A673 (cell line): ENCODE results near the gene CARD11. TPM values are rescaled to one million over a fixed set of nuclear protein-coding genes. Genes with fewer than 3 reads are reported as not detected.

Experiments used
- BruUV-seq: library from RNA; stranded (reverse); fragments of 400-500 nt; replicated peaks from 2 replicates; lab custom pipeline; 2021; lab: Mats Ljungman, UMichigan
- CTCF ChIA-PET: fragments of 300-600 bp; sonication (Branson Sonifier 250); formaldehyde crosslinking; loops from one replicate; lab custom pipeline; 2022; ENCODE audit warnings: antibody characterized with exemption; lab: Charles Lee
- POLR2A ChIA-PET: fragments of 300-600 bp; sonication (Branson Sonifier 250); formaldehyde crosslinking; loops from one replicate; lab custom pipeline; 2022; ENCODE audit warnings: antibody characterized with exemption; ENCODE audit not compliant: low non-redundant PET; lab: Charles Lee
- DNase-seq: peaks from one replicate; pipeline ENCODE4 v3.0.0-alpha.2; 2015; ENCODE audit warnings: low spot score
- H3K27ac ChIP-seq: fragments of 200-600 bp; sonication (generic); 2 replicates; pipeline ENCODE4 v1.5.1; 2016; ENCODE audit warnings: mixed run types, low read depth, mild to moderate bottlenecking, mixed read lengths, antibody characterized with exemption, low read length; ENCODE audit not compliant: poor library complexity, severe bottlenecking
- H3K27me3 ChIP-seq: fragments of 200-600 bp; sonication (generic); replicated peaks from 2 replicates; pipeline ENCODE4 v1.6.1; 2017; ENCODE audit warnings: mixed run types, low read depth, mild to moderate bottlenecking, mixed read lengths, antibody characterized with exemption, low read length; ENCODE audit not compliant: insufficient read depth, poor library complexity
- H3K36me3 ChIP-seq: fragments of 200-600 bp; sonication (generic); 2 replicates; pipeline ENCODE4 v1.6.1; 2016; ENCODE audit warnings: mixed run types, mild to moderate bottlenecking, mixed read lengths, antibody characterized with exemption, low read length; ENCODE audit not compliant: insufficient read depth, poor library complexity, severe bottlenecking
- H3K4me1 ChIP-seq: fragments of 200-600 bp; sonication (generic); 2 replicates; pipeline ENCODE4 v1.6.1; 2017; ENCODE audit warnings: mixed run types, mild to moderate bottlenecking, mixed read lengths, antibody characterized with exemption, low read length; ENCODE audit not compliant: insufficient read depth, poor library complexity, severe bottlenecking
- H3K4me3 ChIP-seq: fragments of 200-600 bp; sonication (generic); 2 replicates; pipeline ENCODE4 v1.5.1; 2016; ENCODE audit warnings: low read depth, mixed run types, mild to moderate bottlenecking, mixed read lengths, low read length; ENCODE audit not compliant: poor library complexity, severe bottlenecking
- H3K9me3 ChIP-seq: fragments of 200-600 bp; sonication (generic); 2 replicates; pipeline ENCODE4 v1.6.1; 2016; ENCODE audit warnings: mixed run types, low read depth, mild to moderate bottlenecking, mixed read lengths, antibody characterized with exemption, low read length; ENCODE audit not compliant: poor library complexity, severe bottlenecking
- CTCF ChIP-seq: fragments of 300-800, 200-600 bp; sonication (generic); conservative IDR thresholded peaks from 2 replicates; pipeline ENCODE4 v1.5.1; 2017; ENCODE audit warnings: low read depth, mild to moderate bottlenecking, antibody characterized with exemption, low read length, moderate library complexity, mixed read lengths
- EZH2 ChIP-seq: fragments of 200-600 bp; sonication (generic); IDR thresholded peaks from 2 replicates; pipeline ENCODE4 v1.6.1; 2017; ENCODE audit warnings: borderline replicate concordance, low read depth, mild to moderate bottlenecking, mixed read lengths, antibody characterized with exemption, low read length; ENCODE audit not compliant: poor library complexity, severe bottlenecking
- intact Hi-C: fragments of 100-400 bp; cut with micrococcal nuclease; formaldehyde crosslinking; loops from one replicate; pipeline ENCODE4 v1.10.0; 2022; ENCODE audit not compliant: unreplicated experiment
- total RNA-seq: library from RNA; stranded (reverse); gene quantifications from 2 replicates; pipeline ENCODE4 v1.2.3, GENCODE V29; 2021

The CARD11 gene
- total RNA-seq, 1 experiment from 2014 or later = 1.8 TPM

GRCh38 chr7:2939193-2939885, 104.3 kb downstream of the CARD11 start:
- Histone ChIP-seq H3K36me3 (no peaks in the 10 kb centered on the region), H3K9me3 (no peaks in the 10 kb centered on the region), H3K27ac (no peak overlapping the region), H3K4me1 (peaks cover 9% of the 10 kb centered on the region), H3K4me3 (no peak overlapping the region), H3K27me3 (peaks cover 38% of the 10 kb centered on the region)
- DNase-seq = no peak
- intact Hi-C loops = no loop called here
- CTCF ChIA-PET = no interaction called here
- POLR2A ChIA-PET = no interaction called here
- TF ChIP-seq EZH2 (no peak), CTCF (no peak)
- BruUV-seq = no TSS peak

GRCh38 chr7:2938514-2939192, 105.0 kb downstream of the CARD11 start:
- TF ChIP-seq CTCF (no peak), EZH2 (no peak)
- peaks cover 38% of the 10 kb centered on the region for H3K27me3 ChIP-seq
- DNase-seq = peak; percentile 52
- H3K9me3 ChIP-seq = no peaks in the 10 kb centered on the region
- intact Hi-C loops = no loop called here
- no TSS peak for BruUV-seq
- ChIA-PET CTCF (no interaction called here), POLR2A (no interaction called here)
- no peak overlapping the region for H3K27ac ChIP-seq
- H3K36me3 ChIP-seq = no peaks in the 10 kb centered on the region
- H3K4me1 ChIP-seq = peaks cover 9% of the 10 kb centered on the region
- no peak overlapping the region for H3K4me3 ChIP-seq

DNA sequence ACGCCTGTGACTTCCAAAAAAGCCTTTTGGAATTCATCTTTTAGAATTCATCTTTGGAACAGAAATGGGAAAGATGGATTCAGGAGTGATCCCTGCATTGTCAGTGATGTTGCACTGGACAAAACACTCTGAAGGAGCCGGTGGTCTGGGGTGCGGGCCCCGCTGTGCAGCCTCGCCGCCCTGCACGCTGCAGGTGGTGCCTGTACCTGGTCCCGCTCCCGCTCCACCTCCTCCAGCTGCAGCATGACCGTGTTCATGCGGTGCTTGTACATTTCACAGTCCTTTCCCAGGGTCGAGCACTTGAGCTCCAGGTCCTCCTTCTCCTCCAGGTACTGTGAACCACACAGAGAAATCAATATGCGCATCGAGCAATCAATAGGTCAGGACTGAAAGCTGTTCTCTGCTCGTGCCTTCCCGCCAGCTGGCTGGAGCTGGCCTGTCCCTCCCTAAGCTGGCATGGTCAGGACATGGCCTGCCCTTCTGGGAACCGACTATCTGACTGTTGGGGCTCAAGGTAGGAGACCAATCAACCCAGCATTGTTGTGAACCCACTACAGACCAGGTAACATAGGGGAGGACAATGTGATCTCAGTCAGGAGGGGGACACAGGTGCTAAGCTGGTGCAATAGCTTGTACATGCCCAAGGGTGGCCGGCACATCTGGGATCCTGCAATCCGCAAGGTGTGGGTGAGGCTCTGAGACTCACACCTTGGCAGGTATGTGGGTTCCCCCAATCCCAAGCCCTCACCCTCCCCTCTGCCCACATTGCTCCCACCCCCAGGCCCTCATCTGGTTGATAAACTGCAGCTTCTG, 105.8 kb downstream of the CARD11 start:
- Histone ChIP-seq H3K27me3 (peaks cover 36% of the 10 kb centered on the region), H3K4me1 (peaks cover 9% of the 10 kb centered on the region), H3K9me3 (no peaks in the 10 kb centered on the region), H3K36me3 (no peaks in the 10 kb centered on the region), H3K4me3 (no peak overlapping the region), H3K27ac (no peak overlapping the region)
- TF ChIP-seq EZH2 (no peak), CTCF (no peak)
- CTCF ChIA-PET = no interaction called here
- POLR2A ChIA-PET = no interaction called here
- DNase-seq = no peak
- no TSS peak for BruUV-seq
- intact Hi-C loops = no loop called here
